Stimulated activated CD4-positive, alpha-beta T cell treated with anti-CD3 and anti-CD28 coated beads, Interleukin-1b, Interleukin-23, amount 100 ng/mL, for 1 hour (primary cell): ENCODE data around the gene RBM33.

Experiments used
- DNase-seq, 2 donors: peaks; one replicate each; pipeline ENCODE4 v3.0.0-alpha.2; 2020; ENCODE audit warnings: low read depth in 2 of 2

Gene RBM33

DNA sequence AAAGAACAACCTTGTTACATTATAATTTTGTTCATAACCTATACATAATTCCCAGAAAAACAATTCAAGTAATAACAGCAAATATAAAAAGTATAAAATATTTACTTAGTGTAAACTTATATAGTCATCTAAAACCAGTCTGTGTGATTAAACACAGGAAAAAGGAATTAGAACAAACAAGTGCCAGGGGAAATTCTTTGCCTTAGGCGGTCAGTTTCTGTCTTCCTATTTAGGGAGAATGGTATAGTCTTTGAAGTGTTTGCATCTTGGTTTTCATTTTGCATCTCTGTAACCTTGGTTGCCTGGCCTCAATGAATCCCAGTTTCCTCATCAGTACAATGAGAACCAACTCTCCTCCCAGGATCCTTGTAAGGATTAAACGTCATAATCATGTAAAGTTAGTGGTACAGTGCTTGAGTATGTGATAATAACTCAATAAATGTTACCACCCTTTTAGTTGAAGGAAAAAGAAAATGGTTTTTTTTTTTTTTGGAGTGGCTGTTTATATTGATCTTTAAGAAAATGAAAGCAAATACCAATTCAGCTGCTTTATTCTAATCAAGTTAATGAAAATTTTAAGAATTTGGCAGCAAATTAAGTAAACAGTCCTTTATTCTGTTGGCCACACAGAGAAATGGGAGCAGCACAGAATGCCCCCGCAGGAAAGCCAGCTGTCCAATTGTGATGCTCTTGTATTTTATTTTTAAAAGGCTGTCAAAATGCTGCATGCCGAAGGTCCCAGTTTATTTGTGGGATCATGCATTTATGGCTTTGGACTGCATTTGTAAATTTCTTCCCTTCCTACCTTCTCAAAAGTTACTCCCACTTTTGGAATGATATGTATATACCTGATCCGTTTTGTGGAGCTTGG, 106.0 kb downstream of the RBM33 start:
- no peak for DNase-seq

DNA sequence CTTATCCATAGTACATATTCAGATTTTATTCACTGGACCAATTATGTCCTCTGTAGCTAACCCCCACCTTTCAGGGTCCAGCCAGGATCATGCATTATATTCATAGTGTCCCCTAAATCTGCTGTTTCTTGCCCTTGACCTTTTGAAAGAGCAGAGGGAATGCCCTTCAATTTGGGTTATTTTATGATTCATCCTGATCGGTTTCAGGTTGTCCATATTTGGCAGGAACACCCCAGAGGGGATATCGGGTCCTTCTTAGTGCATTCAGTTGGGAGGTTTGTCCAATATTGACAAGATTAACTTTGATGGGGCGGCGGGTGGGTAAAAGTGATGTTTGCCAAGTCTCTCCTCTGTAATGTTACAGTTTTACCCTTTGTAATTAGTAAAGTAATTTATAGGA, 106.9 kb downstream of the RBM33 start:
- DNase-seq = no peak

DNA sequence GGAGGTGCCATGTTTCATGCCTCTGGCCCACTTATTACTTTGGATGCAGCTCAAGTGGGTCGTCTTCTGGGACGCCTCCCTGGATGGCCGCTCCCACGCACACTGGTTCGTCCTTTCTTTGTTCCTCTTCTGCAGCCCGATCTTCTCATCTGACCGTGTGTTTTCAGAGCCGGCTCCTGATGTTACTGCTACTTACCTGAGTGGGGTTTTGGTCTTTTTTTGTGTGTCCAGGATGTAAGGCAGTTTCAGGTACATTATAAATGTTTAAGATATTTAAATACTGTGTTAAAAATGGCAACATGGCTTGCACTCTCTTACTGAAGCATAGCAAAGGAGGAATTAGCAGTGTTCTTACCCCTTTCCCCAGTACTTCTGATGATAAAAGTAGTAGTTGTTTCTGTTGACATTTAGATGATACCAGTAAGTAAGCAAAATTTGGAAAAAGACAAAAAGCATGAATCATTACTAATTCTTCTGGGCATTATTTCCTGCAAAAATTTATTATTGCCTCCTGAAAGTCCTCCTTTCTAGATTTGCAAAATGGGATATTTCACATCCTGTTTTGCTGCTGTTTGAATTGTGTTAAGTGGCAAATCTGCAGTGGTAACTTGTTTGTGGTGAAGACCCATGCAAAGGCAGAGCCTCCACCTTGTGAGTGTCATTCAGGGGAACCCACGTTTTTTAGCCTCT, 108.4 kb downstream of the RBM33 start:
- DNase-seq = no peak

DNA sequence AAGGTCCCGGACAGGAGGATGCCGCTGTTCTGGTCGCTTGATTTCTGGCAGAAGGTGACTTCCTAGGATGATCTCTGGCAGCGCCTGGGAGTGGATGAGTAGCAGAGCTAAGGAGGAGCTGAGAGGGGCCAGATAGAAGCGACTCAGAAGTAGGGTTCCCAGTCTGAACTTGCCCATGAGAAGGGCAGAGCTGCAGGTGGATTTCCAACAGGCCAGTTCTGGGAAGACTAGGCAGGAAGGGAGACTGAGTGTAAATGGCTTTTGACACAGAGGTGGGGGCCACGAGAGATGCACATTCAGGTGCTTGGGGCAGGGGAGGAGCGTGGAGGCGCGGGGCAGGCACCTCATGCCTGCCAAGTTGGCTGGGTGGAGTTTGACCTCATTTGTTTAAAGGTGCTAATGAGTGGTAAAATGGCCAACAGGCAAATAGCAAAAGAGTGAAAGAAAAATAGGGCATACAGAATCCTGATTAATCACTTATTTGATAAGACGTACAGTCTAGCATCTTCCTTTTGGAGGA, 109.0 kb downstream of the RBM33 start:
- DNase-seq = no peak

DNA sequence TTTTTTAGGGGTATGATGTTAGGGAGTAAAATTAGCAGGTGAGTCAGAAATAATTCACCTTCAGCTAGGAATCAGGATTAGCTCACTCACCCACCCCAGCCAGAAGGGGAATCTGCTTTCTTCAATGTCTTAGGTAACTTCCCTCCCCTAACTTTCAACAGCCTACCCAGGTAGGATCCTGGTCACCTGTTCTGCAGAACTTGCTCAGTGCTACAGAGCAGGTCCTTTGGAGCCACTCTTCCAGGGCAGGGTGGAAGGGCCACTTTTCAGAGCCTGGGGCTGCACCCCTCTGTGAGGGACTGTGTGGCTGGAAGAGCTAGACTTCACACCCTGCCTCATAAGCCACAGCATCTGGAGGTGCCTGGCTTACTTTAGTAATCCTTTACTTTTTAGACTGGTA, 109.7 kb downstream of the RBM33 start:
- no peak for DNase-seq

DNA sequence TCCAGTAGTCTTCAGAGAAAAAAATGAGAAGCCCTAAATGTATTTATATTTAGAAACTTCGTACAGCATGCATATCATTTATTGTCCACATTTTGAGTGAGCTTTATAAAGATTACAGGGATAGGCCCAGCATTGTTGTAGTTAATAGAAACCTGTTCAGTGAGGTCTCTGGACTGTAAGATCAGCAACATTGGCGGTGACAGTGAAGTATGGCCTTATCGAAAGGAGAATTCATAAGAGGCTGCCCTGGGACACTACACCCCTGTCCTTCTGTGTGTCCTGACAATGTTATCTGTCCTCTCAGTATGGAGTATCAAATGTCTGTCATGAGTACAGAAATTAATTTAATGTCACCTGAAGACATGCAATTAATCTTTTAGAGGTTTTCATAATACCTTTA, 110.6 kb downstream of the RBM33 start:
- no peak for DNase-seq

DNA sequence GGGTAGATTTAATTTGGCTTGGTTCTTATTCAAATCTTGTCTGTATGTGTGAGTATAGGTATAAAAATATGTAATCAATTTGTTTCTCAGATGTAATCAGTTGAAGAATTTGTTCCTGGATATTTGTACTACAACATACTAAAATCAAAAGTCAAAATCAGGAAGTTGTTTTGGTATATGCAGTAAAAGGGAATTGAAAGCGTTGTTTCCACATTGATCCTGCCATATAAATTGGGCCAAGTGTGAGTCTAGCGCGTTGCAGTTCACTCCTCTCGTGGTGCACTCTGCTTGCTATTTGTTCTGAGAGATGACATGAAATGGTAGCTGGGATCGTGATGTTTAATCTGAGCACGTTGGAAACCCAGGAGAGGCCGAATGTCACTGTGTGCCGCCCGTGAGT, 111.9 kb downstream of the RBM33 start:
- no peak for DNase-seq

DNA sequence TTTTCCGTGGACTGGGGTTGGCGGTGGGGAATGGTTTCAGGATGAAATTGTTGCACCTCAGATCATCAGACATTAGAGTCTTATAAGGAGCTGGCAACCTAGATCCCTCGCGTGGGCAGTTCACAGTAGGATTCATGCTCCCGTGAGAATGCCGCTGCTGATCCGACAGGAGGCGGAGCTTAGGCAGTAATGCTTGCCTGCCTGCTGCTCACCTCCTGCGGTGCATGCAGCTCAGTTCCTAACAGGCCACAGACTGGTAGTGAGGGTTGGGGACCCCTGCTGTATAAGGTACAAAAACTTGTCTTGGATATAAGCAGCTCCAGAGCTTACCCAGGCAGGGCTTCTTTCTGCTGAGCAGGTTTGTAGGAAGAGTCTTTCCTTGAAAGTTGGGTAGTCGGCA, 113.9 kb downstream of the RBM33 start:
- DNase-seq = no peak

DNA sequence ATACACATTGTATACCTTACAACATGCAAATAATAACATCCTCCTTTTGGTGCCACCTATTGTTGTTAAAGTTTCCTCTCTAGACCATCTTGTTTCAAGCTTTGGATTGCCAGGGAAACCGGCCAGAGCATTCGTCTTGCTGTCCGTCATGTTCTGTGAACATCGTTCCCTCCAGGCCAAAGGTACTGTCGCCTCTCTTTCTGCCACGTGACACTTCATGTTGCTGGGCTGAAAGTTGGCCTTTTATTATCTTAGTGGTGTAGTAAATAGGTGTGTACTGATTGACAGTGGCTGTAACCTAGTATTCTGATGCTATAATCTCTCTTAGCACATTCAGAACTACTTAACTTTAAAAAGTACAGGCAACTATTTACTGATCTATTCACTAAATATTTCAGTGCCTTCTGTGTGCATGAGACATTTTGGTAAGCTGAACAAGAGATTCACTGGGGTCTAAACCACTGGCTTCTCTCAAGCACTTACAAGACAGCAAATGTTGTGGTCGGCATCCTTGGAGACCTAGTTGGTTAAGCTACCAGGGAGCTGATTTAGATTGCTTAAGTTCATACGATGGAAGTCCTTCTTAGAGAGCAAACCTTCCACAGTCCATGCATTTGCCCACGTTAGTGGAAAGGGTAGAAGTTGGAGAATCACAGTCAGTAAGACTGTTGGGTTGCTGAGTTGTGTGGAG, 115.4 kb downstream of the RBM33 start:
- no peak for DNase-seq

DNA sequence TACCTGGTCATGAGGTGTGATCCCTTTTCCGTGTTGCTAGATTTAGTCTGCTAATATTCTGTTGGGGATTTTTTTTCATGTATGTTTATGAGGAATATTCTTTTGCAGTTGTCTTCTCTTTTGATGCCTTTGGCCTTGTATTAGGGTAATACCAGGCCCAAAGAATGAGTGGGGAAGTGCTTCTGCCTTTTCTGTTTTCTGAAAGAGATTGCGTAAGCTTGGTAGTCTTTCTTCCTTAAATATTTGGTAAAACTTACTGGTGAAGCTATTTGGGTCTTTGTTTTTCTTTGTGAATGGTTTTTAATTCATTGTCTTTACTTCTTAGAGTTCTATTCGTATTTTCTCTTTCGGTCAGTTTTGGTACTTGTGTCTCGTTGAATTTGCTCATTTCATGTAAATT, 116.7 kb downstream of the RBM33 start:
- no peak for DNase-seq

DNA sequence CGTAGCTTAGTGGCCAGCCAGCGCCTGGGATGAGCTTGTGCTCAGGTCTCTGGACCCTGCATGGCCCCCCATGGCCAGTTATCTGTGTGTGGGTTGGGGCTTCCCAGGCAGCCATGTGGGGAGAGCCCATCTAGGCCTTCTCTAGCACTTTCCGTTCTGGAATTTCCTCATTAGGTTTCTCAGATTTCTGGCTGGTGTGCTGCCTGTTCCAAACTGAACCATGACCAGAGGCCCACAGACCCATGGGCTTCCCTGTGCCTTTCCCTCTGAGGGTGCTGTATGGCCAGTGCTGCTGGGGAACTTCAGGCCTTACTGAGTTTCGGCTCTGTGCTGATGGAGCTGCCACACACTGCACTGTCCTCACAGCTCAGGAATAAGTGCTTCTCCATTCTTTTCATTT, 117.6 kb downstream of the RBM33 start:
- no peak for DNase-seq

DNA sequence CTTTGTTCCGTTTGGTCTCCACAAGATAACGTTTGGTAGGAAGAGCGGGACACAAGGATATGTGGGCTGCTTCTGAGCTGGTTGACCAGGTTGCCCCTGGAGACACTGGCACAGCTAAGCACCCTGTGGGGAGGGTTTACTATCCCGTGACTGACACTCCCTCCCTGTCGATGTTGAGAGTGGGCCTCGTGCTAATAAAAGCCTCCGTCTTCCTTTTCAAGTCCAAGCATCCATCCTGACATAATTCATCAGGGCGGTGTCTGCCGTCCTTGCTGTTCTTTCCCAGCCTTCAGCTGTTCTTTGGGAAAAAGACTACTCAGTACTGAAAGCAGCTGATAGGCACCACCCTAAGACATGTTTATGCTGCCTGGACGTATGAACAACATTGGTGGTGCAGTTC, 118.2 kb downstream of the RBM33 start:
- no peak for DNase-seq

DNA sequence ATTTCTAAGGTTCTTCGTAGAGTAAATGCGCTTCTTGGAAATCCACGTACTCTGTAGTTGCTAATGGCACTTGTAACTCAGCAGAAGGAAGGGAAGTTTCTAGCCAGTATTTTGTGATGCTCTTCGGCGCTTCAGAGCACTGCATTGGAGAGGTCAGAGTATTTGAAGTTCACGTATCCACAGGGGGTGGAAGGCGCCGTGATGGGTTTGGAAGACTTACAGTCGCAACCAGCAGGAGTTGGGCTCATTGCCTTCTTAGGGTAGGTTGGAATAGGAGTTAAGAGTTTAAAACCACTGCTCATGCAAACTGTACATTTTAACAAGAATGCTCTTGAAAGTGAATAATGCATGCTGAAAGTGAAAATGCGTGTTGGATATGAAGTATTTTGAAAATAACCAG, 118.7 kb downstream of the RBM33 start:
- DNase-seq = no peak

DNA sequence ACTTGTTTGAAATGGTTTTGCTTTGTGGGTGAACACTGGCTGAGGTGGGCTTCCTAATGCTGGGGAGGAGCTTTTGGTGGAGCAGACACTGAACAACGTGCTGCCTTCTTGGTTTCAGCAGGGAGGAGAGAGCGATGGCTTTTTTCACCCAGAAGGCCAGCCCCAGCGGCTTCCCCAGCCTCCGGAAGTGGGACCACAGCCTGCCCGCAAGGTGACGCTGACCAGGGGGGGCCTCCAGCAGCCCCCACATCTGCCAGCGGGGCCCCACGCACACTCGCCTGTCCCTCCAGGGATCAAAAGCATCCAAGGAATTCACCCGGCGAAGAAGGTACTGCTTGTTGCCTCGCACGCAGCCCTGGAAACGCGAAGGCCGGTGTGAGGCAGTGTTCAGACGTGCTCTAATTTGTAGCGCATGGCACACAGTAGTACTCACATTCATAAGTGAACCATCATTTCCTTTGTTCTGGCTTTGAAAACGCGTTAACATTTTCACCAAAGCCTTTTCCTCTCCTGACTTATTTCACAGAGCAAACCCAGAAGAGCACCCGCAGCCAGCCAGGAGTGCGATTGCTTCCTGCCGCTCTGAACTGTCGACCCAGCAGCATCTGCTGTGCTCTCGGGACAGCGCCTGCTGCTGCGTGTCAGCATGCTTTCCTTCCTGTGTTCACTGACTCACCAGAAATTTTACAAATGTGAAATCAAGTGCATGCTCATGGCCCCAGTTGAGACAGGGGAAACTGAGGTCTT, 119.4 kb downstream of the RBM33 start:
- DNase-seq = no peak

DNA sequence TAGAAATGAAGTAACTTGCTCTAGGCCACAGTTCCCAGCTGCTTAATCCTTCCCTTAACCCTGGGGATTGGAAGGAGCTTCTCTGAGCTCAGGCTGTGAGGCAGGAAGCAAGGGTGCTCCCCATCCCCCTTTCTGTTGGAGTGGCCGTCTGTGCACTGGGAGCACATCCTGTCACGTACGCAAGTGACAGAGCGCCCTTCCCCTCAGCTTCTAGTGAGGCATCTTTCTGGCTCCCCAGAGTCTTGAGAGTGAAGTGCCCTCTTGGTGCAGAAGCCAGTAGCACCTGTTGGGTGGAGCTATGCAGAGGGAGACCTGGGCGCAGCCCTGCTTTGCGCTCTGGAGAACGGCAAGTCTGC, 120.0 kb downstream of the RBM33 start:
- DNase-seq = no peak

DNA sequence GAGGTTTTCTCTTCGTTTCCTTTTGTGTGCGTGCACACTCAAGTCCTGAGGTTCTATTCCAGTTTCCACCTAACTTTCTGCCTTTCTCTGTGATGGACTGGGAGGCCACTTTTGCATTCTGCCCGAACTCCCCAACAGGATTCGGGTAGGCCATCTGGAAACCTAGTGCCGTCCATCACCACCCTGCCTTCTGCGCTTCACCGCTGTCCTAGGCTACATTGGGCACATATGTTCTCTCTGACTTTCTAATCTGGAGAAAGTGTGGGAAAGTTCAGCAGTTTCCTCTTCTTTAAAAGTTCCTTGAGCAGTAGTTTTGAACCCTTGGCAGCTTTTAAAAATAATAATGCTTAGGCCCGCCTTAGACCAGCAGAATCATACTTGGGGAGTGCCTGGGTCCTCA, 121.0 kb downstream of the RBM33 start:
- DNase-seq = no peak

DNA sequence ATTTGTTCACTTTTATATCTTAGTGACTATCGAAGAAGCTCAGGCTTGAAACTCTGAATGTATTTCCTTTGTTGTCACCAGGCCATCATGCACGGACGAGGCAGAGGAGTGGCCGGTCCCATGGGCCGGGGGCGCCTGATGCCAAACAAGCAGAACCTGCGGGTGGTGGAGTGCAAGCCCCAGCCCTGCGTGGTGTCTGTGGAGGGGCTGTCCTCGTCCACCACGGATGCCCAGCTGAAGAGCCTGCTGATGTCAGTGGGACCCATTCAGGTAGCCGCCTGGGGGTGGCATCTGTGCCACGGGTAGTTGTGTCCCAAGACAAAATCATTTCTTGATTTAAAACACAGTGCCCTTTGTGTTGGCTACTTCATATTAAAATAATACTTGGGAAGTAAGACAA, 121.9 kb downstream of the RBM33 start:
- DNase-seq = no peak

DNA sequence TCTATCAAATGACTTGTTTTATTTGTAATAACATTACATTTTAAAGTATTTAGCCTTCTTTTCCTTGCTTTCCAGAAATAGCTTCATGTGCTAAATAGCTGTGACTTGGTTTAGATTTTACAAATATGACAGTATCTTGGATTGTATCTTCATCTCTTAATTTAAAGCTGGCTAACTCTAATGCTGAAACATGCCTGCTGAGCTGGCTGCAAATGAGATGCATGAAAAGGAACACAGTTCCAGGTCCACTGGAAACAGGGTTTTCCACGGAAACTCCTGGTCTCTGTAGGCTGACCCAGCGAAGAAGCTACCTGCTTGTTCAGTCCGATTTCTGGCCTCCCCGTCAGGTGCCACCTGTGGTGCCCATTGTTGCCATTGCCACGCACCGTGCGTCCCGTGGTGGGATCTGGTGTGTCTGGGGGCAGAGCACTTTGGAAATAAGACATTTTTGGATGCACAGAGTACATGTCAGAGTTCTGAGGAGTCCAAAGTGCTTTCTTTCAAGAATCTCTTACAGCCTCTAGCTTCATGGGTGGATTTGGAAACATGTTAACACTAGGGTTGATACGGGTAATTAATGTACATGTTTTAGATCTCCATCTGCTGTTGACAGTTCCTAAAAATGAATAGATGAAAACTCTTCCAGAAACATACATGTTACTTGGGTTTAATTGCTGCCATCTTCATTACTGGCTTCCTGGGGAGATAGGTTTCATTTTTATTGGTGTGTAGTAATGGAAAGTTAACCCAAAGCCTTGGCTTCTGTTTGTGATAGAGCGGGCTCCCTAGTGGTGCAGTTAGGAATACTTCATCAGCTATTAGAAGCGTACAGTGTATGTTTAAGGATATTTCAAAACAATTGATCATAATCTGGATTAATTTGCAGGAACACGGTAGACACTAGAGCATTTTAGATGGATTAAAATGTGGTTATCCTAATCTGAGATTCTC, 122.8 kb downstream of the RBM33 start:
- no peak for DNase-seq

DNA sequence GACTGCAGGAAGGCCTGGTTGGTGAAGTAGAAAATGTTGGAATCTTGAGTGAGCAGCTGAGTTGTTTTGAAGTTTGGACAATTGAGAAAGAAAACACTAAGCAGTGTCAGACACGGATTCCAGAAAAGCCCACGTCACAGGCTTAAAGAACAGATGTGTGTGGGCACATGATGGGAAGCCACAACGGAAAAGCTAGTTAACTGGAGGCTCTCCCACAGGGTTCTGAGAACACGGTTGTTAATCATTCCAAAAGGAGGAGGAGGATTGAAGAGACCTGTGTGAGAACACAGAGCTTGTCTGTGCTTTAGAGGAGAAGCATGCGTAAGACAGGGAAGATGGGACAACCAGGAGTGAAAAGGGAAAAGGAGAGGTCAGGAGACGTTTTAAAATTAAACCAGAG, 125.2 kb downstream of the RBM33 start:
- no peak for DNase-seq

DNA sequence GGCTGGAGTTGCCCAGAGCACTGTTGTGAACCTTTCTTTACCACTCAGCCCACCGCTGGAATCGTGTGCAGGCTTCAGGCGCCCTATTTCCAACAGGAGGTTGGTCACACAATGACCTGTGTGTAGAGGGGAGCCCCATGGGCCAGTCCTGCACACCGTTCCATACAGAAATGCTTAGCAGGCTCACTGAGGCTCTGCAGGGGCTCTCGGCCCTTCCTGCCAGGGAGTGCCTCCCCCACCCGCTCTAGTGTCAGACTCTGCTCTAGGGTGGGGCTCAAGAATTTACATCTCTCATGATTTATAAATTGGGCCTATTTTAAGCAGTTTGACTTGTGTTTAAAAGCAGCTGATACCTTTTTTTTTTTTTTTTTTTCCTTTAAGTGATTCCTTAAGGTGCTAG, 125.8 kb downstream of the RBM33 start:
- DNase-seq = no peak

DNA sequence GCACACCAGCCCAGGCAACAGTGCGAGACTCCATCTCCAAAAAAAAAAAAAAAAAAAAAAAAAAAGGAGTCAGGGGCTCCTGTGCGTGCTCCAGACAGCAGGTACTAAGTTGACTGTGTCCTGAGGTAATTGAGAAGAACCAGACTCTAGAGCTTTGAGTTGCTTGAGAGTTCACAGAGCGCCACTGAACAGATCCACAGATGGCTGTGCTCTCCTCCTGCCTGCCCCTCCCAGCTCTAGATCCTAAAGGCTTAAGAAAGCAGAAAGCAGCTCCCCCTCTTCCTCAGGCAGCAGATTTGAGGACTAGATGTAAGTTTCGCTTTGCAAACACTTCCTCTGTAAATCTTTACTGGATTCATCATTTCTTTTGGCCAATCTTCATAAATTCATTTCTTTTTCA, 129.1 kb downstream of the RBM33 start:
- no peak for DNase-seq
